A549 (cell line): ENCODE data around the gene GMIP.

Source experiments
- TF ChIP-seq, protein P1 (sequence below): IDR thresholded peaks from 2 replicates; pipeline ENCODE4 v1.6.1; 2012
- TF ChIP-seq, protein P2 (sequence below): fragments of >200 bp; sonication (Bioruptor Twin); formaldehyde crosslinking; IDR thresholded peaks from 3 replicates; pipeline ENCODE4 v1.5.1; 2016

DNA sequence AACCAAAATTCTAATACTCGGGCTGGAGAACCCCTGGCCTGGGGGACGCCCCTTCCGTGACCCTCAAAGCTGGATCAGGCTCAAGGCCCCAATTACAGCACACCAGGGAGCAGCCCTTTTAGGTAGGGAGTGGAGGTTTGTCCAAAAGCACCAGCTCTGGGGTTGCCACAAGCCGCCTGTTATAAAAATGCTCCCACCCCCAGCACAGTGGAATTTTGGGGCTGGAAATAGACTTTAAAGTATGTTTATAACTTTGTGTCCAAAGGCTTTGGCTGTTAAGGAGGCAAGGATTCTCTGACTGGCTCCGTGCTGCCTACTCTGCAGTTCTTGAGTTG lies 564 bp upstream of the GMIP start:
- TF ChIP-seq, protein P1, sequence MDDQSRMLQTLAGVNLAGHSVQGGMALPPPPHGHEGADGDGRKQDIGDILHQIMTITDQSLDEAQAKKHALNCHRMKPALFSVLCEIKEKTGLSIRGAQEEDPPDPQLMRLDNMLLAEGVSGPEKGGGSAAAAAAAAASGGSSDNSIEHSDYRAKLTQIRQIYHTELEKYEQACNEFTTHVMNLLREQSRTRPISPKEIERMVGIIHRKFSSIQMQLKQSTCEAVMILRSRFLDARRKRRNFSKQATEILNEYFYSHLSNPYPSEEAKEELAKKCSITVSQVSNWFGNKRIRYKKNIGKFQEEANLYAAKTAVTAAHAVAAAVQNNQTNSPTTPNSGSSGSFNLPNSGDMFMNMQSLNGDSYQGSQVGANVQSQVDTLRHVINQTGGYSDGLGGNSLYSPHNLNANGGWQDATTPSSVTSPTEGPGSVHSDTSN: no peak
- TF ChIP-seq, protein P2, sequence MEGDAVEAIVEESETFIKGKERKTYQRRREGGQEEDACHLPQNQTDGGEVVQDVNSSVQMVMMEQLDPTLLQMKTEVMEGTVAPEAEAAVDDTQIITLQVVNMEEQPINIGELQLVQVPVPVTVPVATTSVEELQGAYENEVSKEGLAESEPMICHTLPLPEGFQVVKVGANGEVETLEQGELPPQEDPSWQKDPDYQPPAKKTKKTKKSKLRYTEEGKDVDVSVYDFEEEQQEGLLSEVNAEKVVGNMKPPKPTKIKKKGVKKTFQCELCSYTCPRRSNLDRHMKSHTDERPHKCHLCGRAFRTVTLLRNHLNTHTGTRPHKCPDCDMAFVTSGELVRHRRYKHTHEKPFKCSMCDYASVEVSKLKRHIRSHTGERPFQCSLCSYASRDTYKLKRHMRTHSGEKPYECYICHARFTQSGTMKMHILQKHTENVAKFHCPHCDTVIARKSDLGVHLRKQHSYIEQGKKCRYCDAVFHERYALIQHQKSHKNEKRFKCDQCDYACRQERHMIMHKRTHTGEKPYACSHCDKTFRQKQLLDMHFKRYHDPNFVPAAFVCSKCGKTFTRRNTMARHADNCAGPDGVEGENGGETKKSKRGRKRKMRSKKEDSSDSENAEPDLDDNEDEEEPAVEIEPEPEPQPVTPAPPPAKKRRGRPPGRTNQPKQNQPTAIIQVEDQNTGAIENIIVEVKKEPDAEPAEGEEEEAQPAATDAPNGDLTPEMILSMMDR: peak; percentile 10; the same call in 2 of the 3 replicates
